GM10248 (cell line): ENCODE data around the gene WIZ.

Experiments
- CTCF ChIA-PET: fragments of 300-600 bp; sonication (Branson Sonifier 250); formaldehyde crosslinking; extraction: SDS; loops from one replicate; lab custom pipeline; 2021; ENCODE audit warnings: antibody characterized with exemption; lab: Yijun Ruan, JAX
- POLR2A ChIA-PET: fragments of 350-650 bp; sonication (Branson Sonifier 250); formaldehyde crosslinking; extraction: SDS; loops from one replicate; lab custom pipeline; 2020; ENCODE audit warnings: antibody characterized with exemption; lab: Yijun Ruan, JAX
- DNase-seq: peaks from one replicate; pipeline ENCODE4 v3.0.0; 2012; ENCODE audit errors: extremely low spot score
- CTCF ChIP-seq: IDR thresholded peaks from 2 replicates; pipeline ENCODE4 v1.5.1; 2012; ENCODE audit warnings: mild to moderate bottlenecking, low read depth; ENCODE audit errors: extremely low read depth, missing control alignments, control extremely low read depth

The WIZ gene

GRCh38 chr19:15427991-15428471 lies 21.7 kb downstream of the WIZ start:
- ChIA-PET POLR2A (interaction anchor here (0.6 kb wide), 1 partner anchor 9 kb away, joined by 5 read pairs; no protein-coding TSS in a partner anchor), CTCF (interaction anchor here (4.0 kb wide), 1 partner anchor 8 kb away, joined by 44 read pairs; the partner anchor contains the start of gene AKAP8L)
- TF ChIP-seq CTCF, result no peak
- no peak for DNase-seq

GRCh38 chr19:15427350-15427700 lies 22.4 kb downstream of the WIZ start:
- no peak for TF ChIP-seq CTCF
- ChIA-PET CTCF (no interaction called here), POLR2A (no interaction called here)
- no peak for DNase-seq

GRCh38 chr19:15426485-15427349 lies 23.0 kb downstream of the WIZ start:
- no peak for DNase-seq
- ChIA-PET POLR2A (no interaction called here), CTCF (interaction anchor here (0.7 kb wide), 1 partner anchor 10 kb away, joined by 3 read pairs; no protein-coding TSS in a partner anchor)
- no peak for TF ChIP-seq CTCF

- ChIA-PET POLR2A (no interaction called here), CTCF (no interaction called here)
- no peak for TF ChIP-seq CTCF
- no peak for DNase-seq
Observed at GRCh38 chr19:15425321-15425950, 24.3 kb downstream of the WIZ start.

- POLR2A ChIA-PET, result no interaction called here
- no peak for TF ChIP-seq CTCF
- DNase-seq, result no peak
- CTCF ChIA-PET, result no interaction called here
Observed at GRCh38 chr19:15424692-15425272, 25.0 kb downstream of the WIZ start.

GRCh38 chr19:15424121-15424520 lies 25.6 kb downstream of the WIZ start:
- POLR2A ChIA-PET, result no interaction called here
- no peak for TF ChIP-seq CTCF
- CTCF ChIA-PET, result no interaction called here
- DNase-seq, result no peak
